ENCODE results near the gene GPC4. TPM values are rescaled to one million over a fixed set of nuclear protein-coding genes. Genes with fewer than 3 reads are reported as not detected.

GPC4 gene
- total RNA-seq, 1 experiment from 2014 or later: 17.8 TPM

DNA sequence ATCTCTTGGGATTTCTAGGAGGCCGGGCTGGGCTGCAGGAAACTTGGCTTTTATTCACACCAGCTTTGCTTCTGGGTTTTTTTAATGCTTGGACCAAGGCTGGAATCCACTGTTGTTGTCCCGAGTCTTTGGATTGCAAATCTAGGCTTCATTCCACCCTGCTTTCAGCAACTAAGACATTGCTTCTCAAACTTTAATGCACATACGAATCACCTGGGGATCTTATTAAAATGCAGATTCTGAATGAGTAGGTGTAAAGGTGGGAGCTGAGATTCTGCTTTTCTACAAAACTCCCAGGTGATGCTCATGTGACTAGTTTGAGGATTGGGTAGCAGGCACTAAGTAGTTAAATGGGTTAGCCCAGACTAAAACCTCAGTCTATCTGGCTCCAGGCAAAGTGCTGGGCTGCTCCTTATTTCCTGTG lies 39.2 kb upstream of the GPC4 start:
- DNase-seq (ENCODE audit: low spot score): no peak
- intact Hi-C loops (cut with micrococcal nuclease; ENCODE audit: unreplicated experiment): no loop called here
- Histone ChIP-seq H3K4me1 (ENCODE audit: insufficient read depth, low read length, poor library complexity, severe bottlenecking) (no peaks in the 10 kb centered on the region), H3K27ac (ENCODE audit: low read depth, low read length, poor library complexity, severe bottlenecking) (no peak overlapping the region), H3K36me3 (ENCODE audit: insufficient read depth, low read length, poor library complexity, severe bottlenecking) (no peaks in the 10 kb centered on the region), H3K27me3 (replicated peaks; ENCODE audit: insufficient read depth, low read depth, low read length, poor library complexity) (no peaks in the 10 kb centered on the region), H3K4me3 (ENCODE audit: low read depth, low read length, poor library complexity, severe bottlenecking) (no peak overlapping the region), H3K9me3 (ENCODE audit: low read depth, low read length, poor library complexity, severe bottlenecking) (no peaks in the 10 kb centered on the region)
- BruUV-seq (replicated peaks): no TSS peak
- TF ChIP-seq, protein P1, sequence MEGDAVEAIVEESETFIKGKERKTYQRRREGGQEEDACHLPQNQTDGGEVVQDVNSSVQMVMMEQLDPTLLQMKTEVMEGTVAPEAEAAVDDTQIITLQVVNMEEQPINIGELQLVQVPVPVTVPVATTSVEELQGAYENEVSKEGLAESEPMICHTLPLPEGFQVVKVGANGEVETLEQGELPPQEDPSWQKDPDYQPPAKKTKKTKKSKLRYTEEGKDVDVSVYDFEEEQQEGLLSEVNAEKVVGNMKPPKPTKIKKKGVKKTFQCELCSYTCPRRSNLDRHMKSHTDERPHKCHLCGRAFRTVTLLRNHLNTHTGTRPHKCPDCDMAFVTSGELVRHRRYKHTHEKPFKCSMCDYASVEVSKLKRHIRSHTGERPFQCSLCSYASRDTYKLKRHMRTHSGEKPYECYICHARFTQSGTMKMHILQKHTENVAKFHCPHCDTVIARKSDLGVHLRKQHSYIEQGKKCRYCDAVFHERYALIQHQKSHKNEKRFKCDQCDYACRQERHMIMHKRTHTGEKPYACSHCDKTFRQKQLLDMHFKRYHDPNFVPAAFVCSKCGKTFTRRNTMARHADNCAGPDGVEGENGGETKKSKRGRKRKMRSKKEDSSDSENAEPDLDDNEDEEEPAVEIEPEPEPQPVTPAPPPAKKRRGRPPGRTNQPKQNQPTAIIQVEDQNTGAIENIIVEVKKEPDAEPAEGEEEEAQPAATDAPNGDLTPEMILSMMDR (conservative IDR thresholded peaks at IDR 0.05; ENCODE audit: low read depth, low read length): no peak
- no peak for TF ChIP-seq EZH2 (IDR thresholded peaks at IDR 0.05; ENCODE audit: borderline replicate concordance, low read depth, low read length, poor library complexity, severe bottlenecking)
- ChIA-PET POLR2A (ENCODE audit: low non-redundant PET) (no interaction called here), CTCF (no interaction called here)

DNA sequence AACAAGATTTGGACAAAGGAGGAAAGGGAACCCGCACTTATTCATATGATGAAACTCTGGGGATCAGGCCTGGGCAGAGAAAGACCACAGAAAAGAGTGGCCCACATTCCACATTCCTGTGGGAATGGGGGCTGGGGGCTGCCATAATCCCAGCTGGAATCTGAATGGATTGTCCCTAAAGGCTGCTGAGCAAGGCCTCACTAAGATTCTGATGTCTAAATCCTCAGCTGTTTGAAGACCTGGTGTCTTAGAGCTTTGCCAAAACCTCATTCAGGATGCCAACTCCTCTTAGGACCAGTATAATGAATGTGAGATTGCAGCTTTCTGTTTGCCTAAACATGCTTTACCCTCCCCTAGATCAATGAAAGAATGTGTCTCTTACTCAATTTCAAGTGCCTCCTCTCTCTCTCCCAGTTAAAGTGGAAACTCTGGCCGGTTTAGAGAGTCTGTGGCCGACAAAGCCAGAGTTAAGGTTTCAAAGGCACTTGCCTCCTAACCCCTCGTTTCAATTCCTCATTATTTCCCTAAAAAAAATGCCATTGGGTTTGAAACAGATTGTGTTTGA lies 33.3 kb upstream of the GPC4 start:
- CTCF ChIA-PET: no interaction called here
- intact Hi-C loops (cut with micrococcal nuclease; ENCODE audit: unreplicated experiment): no loop called here
- POLR2A ChIA-PET (ENCODE audit: low non-redundant PET): no interaction called here
- H3K27me3 ChIP-seq (replicated peaks; ENCODE audit: insufficient read depth, low read depth, low read length, poor library complexity): no peaks in the 10 kb centered on the region
- no peak overlapping the region for H3K4me3 ChIP-seq (ENCODE audit: low read depth, low read length, poor library complexity, severe bottlenecking)
- H3K9me3 ChIP-seq (ENCODE audit: low read depth, low read length, poor library complexity, severe bottlenecking): no peaks in the 10 kb centered on the region
- no peak for DNase-seq (ENCODE audit: low spot score)
- H3K36me3 ChIP-seq (ENCODE audit: insufficient read depth, low read length, poor library complexity, severe bottlenecking): no peaks in the 10 kb centered on the region
- no peaks in the 10 kb centered on the region for H3K4me1 ChIP-seq (ENCODE audit: insufficient read depth, low read length, poor library complexity, severe bottlenecking)
- TF ChIP-seq, protein P1 (conservative IDR thresholded peaks at IDR 0.05; ENCODE audit: low read depth, low read length): no peak
- H3K27ac ChIP-seq (ENCODE audit: low read depth, low read length, poor library complexity, severe bottlenecking): no peak overlapping the region
- BruUV-seq (replicated peaks): no TSS peak

GRCh38 chrX:133444952-133445831 lies 29.9 kb upstream of the GPC4 start:
- H3K4me1 ChIP-seq (ENCODE audit: insufficient read depth, low read length, poor library complexity, severe bottlenecking): no peaks in the 10 kb centered on the region
- peak; percentile 57 for DNase-seq (ENCODE audit: low spot score)
- no peaks in the 10 kb centered on the region for H3K27me3 ChIP-seq (replicated peaks; ENCODE audit: insufficient read depth, low read depth, low read length, poor library complexity)
- no peaks in the 10 kb centered on the region for H3K36me3 ChIP-seq (ENCODE audit: insufficient read depth, low read length, poor library complexity, severe bottlenecking)
- intact Hi-C loops (cut with micrococcal nuclease; ENCODE audit: unreplicated experiment): loop anchor here (2.0 kb wide), 1 partner anchor 28 kb away; no protein-coding TSS in a partner anchor
- H3K4me3 ChIP-seq (ENCODE audit: low read depth, low read length, poor library complexity, severe bottlenecking): peak overlapping the region; percentile 38
- ChIA-PET CTCF (no interaction called here), POLR2A (ENCODE audit: low non-redundant PET) (no interaction called here)
- no peak overlapping the region for H3K27ac ChIP-seq (ENCODE audit: low read depth, low read length, poor library complexity, severe bottlenecking)
- TF ChIP-seq, protein P1 (conservative IDR thresholded peaks at IDR 0.05; ENCODE audit: low read depth, low read length): no peak
- no peak for TF ChIP-seq EZH2 (IDR thresholded peaks at IDR 0.05; ENCODE audit: borderline replicate concordance, low read depth, low read length, poor library complexity, severe bottlenecking)
- no peaks in the 10 kb centered on the region for H3K9me3 ChIP-seq (ENCODE audit: low read depth, low read length, poor library complexity, severe bottlenecking)
- no TSS peak for BruUV-seq (replicated peaks)

Data from A673 (cell line).